ENCODE data around the gene BUD23. TPM values are rescaled to one million over a fixed set of nuclear protein-coding genes. Genes with fewer than 3 reads are reported as not detected.

Gene BUD23
- total and polyA plus RNA-seq, 2 donors (not counting 3 experiments of a cell fraction or from before 2014, with no cell fraction given), result 62.1 to 64.6 TPM

GRCh38 chr7:73650524-73650923 lies 32.9 kb upstream of the BUD23 start:
- H3K79me2 ChIP-seq (ENCODE audit: control insufficient read depth, insufficient read depth, low read length), result no peaks in the 10 kb centered on the region
- no peak overlapping the region for H2AFZ ChIP-seq (ENCODE audit: low read depth, low read length)
- TF ChIP-seq MYC (IDR thresholded peaks at IDR 0.05; ENCODE audit: low read depth, low read length), result no peak
- no peak for TF ChIP-seq EZH2 (IDR thresholded peaks at IDR 0.05; ENCODE audit: borderline replicate concordance, low read depth, low read length, severe bottlenecking)
- TF ChIP-seq FOS (IDR thresholded peaks at IDR 0.05; ENCODE audit: borderline replicate concordance, insufficient read depth, low read length), result no peak
- no peak for TF ChIP-seq GATA2 (IDR thresholded peaks at IDR 0.05; ENCODE audit: insufficient read depth, insufficient read length, low read depth, low read length)
- TF ChIP-seq POLR2A (IDR thresholded peaks at IDR 0.05; ENCODE audit: low read depth, low read length), result no peak
- no peak for TF ChIP-seq JUN (IDR thresholded peaks at IDR 0.05; ENCODE audit: borderline replicate concordance, insufficient read depth, insufficient read length, low read depth)
- TF ChIP-seq CTCF (IDR thresholded peaks at IDR 0.05; ENCODE audit: extremely low read depth in 1 of 2, insufficient read depth in 1 of 2, low read depth in 1 of 2, low read length in 2 of 2), result no peak
- no peak for TF ChIP-seq MAX (IDR thresholded peaks at IDR 0.05; ENCODE audit: insufficient read depth, insufficient read length)
- H4K20me1 ChIP-seq (replicated peaks; ENCODE audit: control insufficient read depth, extremely low read depth, insufficient read depth, low read length), result no peaks in the 10 kb centered on the region
- intact Hi-C loops (cut with micrococcal nuclease), result no loop called here
- no peak overlapping the region for H3K9ac ChIP-seq (replicated peaks; ENCODE audit: extremely low read depth, insufficient read depth, low read length)
- no peak for DNase-seq (ENCODE audit: low read depth, low spot score)
- H3K9me3 ChIP-seq (replicated peaks; ENCODE audit: control insufficient read depth, insufficient read depth, low read length), result no peaks in the 10 kb centered on the region
- no peak overlapping the region for H3K4me2 ChIP-seq (ENCODE audit: insufficient read depth, low read length)
- POLR2A ChIA-PET, result no interaction called here
- no peak overlapping the region for H3K27ac ChIP-seq (ENCODE audit: insufficient read depth, low read depth, low read length)
- peaks cover 34 to 44% of the 10 kb centered on the region in 2 experiments for H3K27me3 ChIP-seq (ENCODE audit: control insufficient read depth in 2 of 2, insufficient read depth in 2 of 2, low read length in 2 of 2)
- H3K4me3 ChIP-seq (replicated peaks in 1 of 3; ENCODE audit: insufficient read depth in 1 of 3, low read depth in 1 of 3, low read length in 3 of 3), result no peak overlapping the region
- no peak for FAIRE-seq
- no peaks in the 10 kb centered on the region for H3K9me1 ChIP-seq (replicated peaks; ENCODE audit: control insufficient read depth, extremely low read depth, insufficient read depth, low read length)
- dilution Hi-C loops (cut with MboI; ENCODE audit: extremely low pct_ligation_motif_present, low sequenced_read_pairs), result no loop called here
- no TSS peak for BruUV-seq (replicated peaks)
- CTCF ChIA-PET, result no interaction called here
- H3K36me3 ChIP-seq (ENCODE audit: control insufficient read depth in 2 of 2, extremely low read depth in 1 of 2, insufficient read depth in 2 of 2, low read length in 2 of 2), result no peaks in the 10 kb centered on the region
- peaks cover 4% of the 10 kb centered on the region for H3K4me1 ChIP-seq (ENCODE audit: control insufficient read depth, extremely low read depth, insufficient read depth, low read length)

Data from endothelial cell of umbilical vein (primary cell).